Osteocyte (in vitro differentiated cells): ENCODE measurements around the gene MICALL2. TPM values are rescaled to one million over a fixed set of nuclear protein-coding genes. Genes with fewer than 3 reads are reported as not detected.

Experiments
- DNase-seq: peaks from one replicate; pipeline ENCODE4 v3.0.0; 2021; ENCODE audit warnings: mixed read lengths; ENCODE audit not compliant: unreplicated experiment; ENCODE audit errors: extremely low spot score
- H3K27ac Mint-ChIP-seq: one replicate; pipeline ENCODE4 v1.8.0; 2021; ENCODE audit warnings: mild to moderate bottlenecking, mixed read lengths; ENCODE audit not compliant: unreplicated experiment
- H3K27me3 Mint-ChIP-seq: one replicate; pipeline ENCODE4 v1.8.0; 2021; ENCODE audit warnings: mixed read lengths; ENCODE audit not compliant: unreplicated experiment
- H3K36me3 Mint-ChIP-seq: one replicate; pipeline ENCODE4 v1.8.0; 2021; ENCODE audit warnings: mixed read lengths; ENCODE audit not compliant: unreplicated experiment
- H3K4me1 Mint-ChIP-seq: one replicate; pipeline ENCODE4 v1.8.0; 2021; ENCODE audit warnings: mixed read lengths; ENCODE audit not compliant: unreplicated experiment
- H3K4me3 Mint-ChIP-seq: one replicate; pipeline ENCODE4 v1.8.0; 2021; ENCODE audit warnings: mild to moderate bottlenecking, moderate library complexity, mixed read lengths; ENCODE audit not compliant: unreplicated experiment
- H3K9me3 Mint-ChIP-seq: one replicate; pipeline ENCODE4 v1.8.0; 2021; ENCODE audit warnings: mixed read lengths; ENCODE audit not compliant: unreplicated experiment
- total RNA-seq: library from RNA; stranded (reverse); gene quantifications from 2 replicates; pipeline ENCODE4 v1.2.1, GENCODE V29; 2021
- TF ChIP-seq, protein P1 (sequence below): fragments of 200-600 bp; sonication (generic); IDR thresholded peaks from 2 replicates; pipeline ENCODE4 v1.5.0; 2021; ENCODE audit warnings: antibody characterized with exemption, mild to moderate bottlenecking, moderate library complexity

Gene MICALL2
- total RNA-seq, 1 donor from 2014 or later = 63.1 TPM

DNA sequence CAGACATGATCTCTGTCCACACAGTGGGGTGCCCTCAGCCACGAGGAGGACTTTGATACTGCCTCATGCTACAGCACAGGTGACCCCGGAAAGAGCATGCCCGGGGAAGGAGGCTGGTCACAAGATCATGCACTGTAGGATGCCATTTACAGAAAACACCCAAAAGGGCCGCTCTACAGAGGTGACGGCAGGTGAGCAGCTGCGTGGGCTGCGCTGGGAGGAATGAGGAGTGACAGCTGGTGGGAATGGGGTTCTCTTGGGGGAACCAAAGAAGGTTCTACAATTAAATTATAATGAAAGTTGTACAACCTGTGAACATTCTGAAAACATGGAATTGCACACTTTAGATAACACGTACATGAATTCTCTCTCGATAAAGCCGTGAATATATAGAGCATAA lies 33.0 kb upstream of the MICALL2 start:
- no peak overlapping the region for H3K4me3 Mint-ChIP-seq
- no peaks in the 10 kb centered on the region for H3K4me1 Mint-ChIP-seq
- H3K27ac Mint-ChIP-seq = no peak overlapping the region
- DNase-seq = no peak
- H3K27me3 Mint-ChIP-seq = no peaks in the 10 kb centered on the region
- H3K36me3 Mint-ChIP-seq = peaks cover 30% of the 10 kb centered on the region
- no peaks in the 10 kb centered on the region for H3K9me3 Mint-ChIP-seq
- TF ChIP-seq, protein P1, sequence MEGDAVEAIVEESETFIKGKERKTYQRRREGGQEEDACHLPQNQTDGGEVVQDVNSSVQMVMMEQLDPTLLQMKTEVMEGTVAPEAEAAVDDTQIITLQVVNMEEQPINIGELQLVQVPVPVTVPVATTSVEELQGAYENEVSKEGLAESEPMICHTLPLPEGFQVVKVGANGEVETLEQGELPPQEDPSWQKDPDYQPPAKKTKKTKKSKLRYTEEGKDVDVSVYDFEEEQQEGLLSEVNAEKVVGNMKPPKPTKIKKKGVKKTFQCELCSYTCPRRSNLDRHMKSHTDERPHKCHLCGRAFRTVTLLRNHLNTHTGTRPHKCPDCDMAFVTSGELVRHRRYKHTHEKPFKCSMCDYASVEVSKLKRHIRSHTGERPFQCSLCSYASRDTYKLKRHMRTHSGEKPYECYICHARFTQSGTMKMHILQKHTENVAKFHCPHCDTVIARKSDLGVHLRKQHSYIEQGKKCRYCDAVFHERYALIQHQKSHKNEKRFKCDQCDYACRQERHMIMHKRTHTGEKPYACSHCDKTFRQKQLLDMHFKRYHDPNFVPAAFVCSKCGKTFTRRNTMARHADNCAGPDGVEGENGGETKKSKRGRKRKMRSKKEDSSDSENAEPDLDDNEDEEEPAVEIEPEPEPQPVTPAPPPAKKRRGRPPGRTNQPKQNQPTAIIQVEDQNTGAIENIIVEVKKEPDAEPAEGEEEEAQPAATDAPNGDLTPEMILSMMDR = no peak

DNA sequence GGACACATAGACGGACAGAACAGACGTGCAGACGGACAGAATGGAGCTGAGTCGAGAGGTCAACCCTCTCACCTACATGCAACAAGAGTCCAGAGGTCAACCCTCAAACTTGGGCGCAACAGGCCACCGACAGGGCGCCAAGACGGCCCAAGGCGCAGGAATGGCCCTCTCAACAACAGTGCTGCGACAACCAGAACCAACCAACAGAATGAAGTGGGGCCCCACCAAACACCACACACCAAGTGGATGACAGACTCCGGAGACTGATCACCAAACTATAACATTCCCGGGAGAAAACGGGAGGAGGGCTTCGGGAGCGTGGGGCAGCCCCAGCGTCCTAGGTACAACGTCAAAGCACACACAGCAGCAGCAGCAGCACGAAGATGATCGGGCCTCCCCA lies 31.6 kb upstream of the MICALL2 start:
- Mint-ChIP-seq H3K36me3 (peaks cover 33% of the 10 kb centered on the region), H3K4me3 (no peak overlapping the region), H3K27ac (no peak overlapping the region), H3K4me1 (no peaks in the 10 kb centered on the region), H3K9me3 (no peaks in the 10 kb centered on the region), H3K27me3 (no peaks in the 10 kb centered on the region)
- TF ChIP-seq, protein P1 = no peak
- DNase-seq = no peak

DNA sequence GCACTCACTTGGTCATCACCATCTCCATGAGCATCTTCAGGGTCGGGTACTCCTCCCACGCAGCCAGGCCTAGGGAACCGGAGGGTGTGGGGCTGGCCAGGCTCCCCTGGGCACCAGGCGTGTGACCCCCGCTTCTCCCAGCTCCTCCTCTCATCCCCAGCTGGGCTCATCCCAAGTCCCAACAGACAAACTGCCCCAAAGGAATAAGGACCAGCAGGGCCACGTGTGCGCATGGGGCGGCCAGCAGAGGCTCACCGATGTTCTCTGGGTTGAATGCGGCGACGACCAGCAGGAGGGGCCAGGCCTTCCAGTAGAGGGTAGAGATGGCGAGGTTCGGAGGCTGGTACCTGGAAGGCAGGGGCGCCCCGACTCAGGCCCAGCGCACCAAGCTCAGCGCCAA lies 30.1 kb upstream of the MICALL2 start:
- no peaks in the 10 kb centered on the region for H3K9me3 Mint-ChIP-seq
- TF ChIP-seq, protein P1 = no peak
- no peak for DNase-seq
- no peak overlapping the region for H3K4me3 Mint-ChIP-seq
- no peaks in the 10 kb centered on the region for H3K4me1 Mint-ChIP-seq
- no peaks in the 10 kb centered on the region for H3K27me3 Mint-ChIP-seq
- H3K27ac Mint-ChIP-seq = no peak overlapping the region
- peaks cover 40% of the 10 kb centered on the region for H3K36me3 Mint-ChIP-seq

DNA sequence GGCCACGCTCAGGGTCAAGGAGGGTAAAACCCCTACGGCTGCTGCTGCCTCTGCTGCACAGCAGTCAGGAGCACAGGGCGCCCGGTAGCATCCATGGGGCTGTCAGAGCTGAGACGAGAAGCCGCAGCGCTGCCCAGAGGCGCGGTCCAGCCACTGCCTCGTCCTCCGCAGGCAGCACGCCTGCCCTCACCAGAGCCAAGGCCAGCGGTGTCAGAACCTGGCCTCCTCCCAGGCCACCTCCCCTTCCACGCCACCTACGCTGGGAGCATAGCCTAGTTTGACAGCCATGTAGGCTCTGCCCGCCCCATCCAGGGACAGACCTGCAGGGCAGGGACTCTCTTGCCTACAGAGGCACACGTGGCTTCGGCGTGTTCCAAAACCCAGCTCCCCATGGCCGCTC lies 28.7 kb upstream of the MICALL2 start:
- Mint-ChIP-seq H3K27me3 (no peaks in the 10 kb centered on the region), H3K36me3 (peaks cover 40% of the 10 kb centered on the region), H3K4me3 (no peak overlapping the region), H3K27ac (no peak overlapping the region), H3K4me1 (no peaks in the 10 kb centered on the region), H3K9me3 (no peaks in the 10 kb centered on the region)
- no peak for DNase-seq
- TF ChIP-seq, protein P1 = no peak

DNA sequence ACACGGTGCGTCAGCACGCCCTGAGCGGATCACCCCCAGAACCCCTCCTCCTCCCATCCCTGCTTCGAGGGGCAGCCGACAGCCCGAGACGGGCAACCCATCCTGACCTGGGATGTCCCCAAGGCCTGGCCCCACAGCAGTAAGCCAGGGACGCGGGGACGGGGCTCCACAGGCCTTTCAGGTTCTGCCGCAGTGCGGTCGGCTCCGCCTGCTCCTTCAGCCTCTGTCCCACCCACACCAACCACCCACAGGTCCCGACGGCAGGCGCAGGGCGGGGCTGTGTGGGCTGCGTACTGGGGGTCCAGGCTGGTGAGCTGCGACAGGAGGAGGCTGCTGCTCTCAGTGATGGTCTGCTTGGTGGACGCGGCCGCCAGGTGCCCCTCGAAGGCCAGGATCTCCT lies 28.2 kb upstream of the MICALL2 start:
- Mint-ChIP-seq H3K4me1 (no peaks in the 10 kb centered on the region), H3K27me3 (no peaks in the 10 kb centered on the region), H3K9me3 (no peaks in the 10 kb centered on the region), H3K36me3 (peaks cover 39% of the 10 kb centered on the region), H3K4me3 (no peak overlapping the region), H3K27ac (no peak overlapping the region)
- no peak for DNase-seq
- TF ChIP-seq, protein P1 = no peak
